DOHH2 (cell line): ENCODE data around the gene CELF5.
"Not testable (repeated sequence)": the region's sequence is repeated elsewhere in the genome, so short reads cannot be mapped to it uniquely, and the experiment has no call there.

Source experiments
- H3F3A ChIP-seq: fragments of 200-600 bp; sonication (generic), shearing (Covaris generic); 2 replicates; pipeline ENCODE4 v1.6.0; 2016; ENCODE audit warnings: antibody characterized with exemption, mild to moderate bottlenecking; ENCODE audit not compliant: control insufficient read depth, insufficient read depth
- H3K27ac ChIP-seq: fragments of 200-600 bp; sonication (generic); 2 replicates; pipeline ENCODE4 v1.5.1; 2014; ENCODE audit warnings: low read depth, mild to moderate bottlenecking, low read length, moderate library complexity
- H3K27me3 ChIP-seq: fragments of 200-600 bp; sonication (generic); 2 replicates; pipeline ENCODE4 v1.6.1; 2014; ENCODE audit warnings: mild to moderate bottlenecking, low read length, mixed read lengths; ENCODE audit not compliant: control insufficient read depth
- H3K36me3 ChIP-seq: fragments of 200-600 bp; sonication (generic); 2 replicates; pipeline ENCODE4 v1.6.1; 2014; ENCODE audit warnings: mild to moderate bottlenecking, low read length, moderate library complexity, mixed read lengths; ENCODE audit not compliant: control insufficient read depth
- H3K4me1 ChIP-seq: fragments of 200-600 bp; sonication (generic); 2 replicates; pipeline ENCODE4 v1.6.1; 2014; ENCODE audit warnings: mild to moderate bottlenecking, low read length, mixed read lengths; ENCODE audit not compliant: control insufficient read depth
- H3K4me2 ChIP-seq: fragments of 200-600 bp; sonication (generic); 2 replicates; pipeline ENCODE4 v1.6.0; 2014; ENCODE audit warnings: mild to moderate bottlenecking, low read length, moderate library complexity
- H3K4me3 ChIP-seq: fragments of 200-600 bp; sonication (generic); 2 replicates; pipeline ENCODE4 v1.5.1; 2014; ENCODE audit warnings: mild to moderate bottlenecking, low read length, mixed read lengths
- H3K79me2 ChIP-seq: fragments of 200-600 bp; sonication (generic); 2 replicates; pipeline ENCODE4 v1.6.1; 2014; ENCODE audit warnings: mild to moderate bottlenecking, low read length, mixed read lengths; ENCODE audit not compliant: control insufficient read depth
- H3K9me2 ChIP-seq: fragments of 200-600 bp; sonication (generic); replicated peaks from 2 replicates; pipeline ENCODE4 v1.6.1; 2014; ENCODE audit warnings: mild to moderate bottlenecking, low read length, mixed read lengths; ENCODE audit not compliant: control insufficient read depth
- H3K9me3 ChIP-seq: fragments of 200-600 bp; sonication (generic); 2 replicates; pipeline ENCODE4 v1.6.1; 2014; ENCODE audit warnings: antibody characterized with exemption, low read length, mixed read lengths; ENCODE audit not compliant: control insufficient read depth, insufficient read depth
- H4K20me1 ChIP-seq: fragments of 200-600 bp; sonication (generic); 2 replicates; pipeline ENCODE4 v1.6.0; 2014; ENCODE audit warnings: low read depth, mild to moderate bottlenecking, antibody characterized with exemption, low read length, moderate library complexity; ENCODE audit not compliant: control insufficient read depth, insufficient read depth
- EZH2phosphoT487 ChIP-seq: fragments of 200-600 bp; sonication (generic); IDR thresholded peaks from 2 replicates; pipeline ENCODE4 v1.6.1; 2017; ENCODE audit warnings: borderline replicate concordance, mild to moderate bottlenecking, antibody characterized with exemption, low read length, moderate library complexity, mixed read lengths
- TF ChIP-seq, protein P1 (sequence below): fragments of 200-600 bp; sonication (generic); IDR thresholded peaks from one replicate; pipeline ENCODE4 v1.5.1; 2014; ENCODE audit warnings: antibody characterized with exemption, mild to moderate bottlenecking, low read depth, low read length; ENCODE audit not compliant: poor library complexity, severe bottlenecking

Gene CELF5

GRCh38 chr19:3338541-3339181 lies 114.2 kb downstream of the CELF5 start:
- Histone ChIP-seq H3K4me3 (no peak overlapping the region), H3K9me3 (no peaks in the 10 kb centered on the region), H4K20me1 (no peaks in the 10 kb centered on the region), H3K9me2 (no peaks in the 10 kb centered on the region), H3K36me3 (no peaks in the 10 kb centered on the region), H3K27ac (no peak overlapping the region), H3K4me2 (no peak overlapping the region), H3F3A (no peaks in the 10 kb centered on the region), H3K79me2 (no peaks in the 10 kb centered on the region), H3K27me3 (no peaks in the 10 kb centered on the region), H3K4me1 (no peaks in the 10 kb centered on the region)
- TF ChIP-seq, protein P1, sequence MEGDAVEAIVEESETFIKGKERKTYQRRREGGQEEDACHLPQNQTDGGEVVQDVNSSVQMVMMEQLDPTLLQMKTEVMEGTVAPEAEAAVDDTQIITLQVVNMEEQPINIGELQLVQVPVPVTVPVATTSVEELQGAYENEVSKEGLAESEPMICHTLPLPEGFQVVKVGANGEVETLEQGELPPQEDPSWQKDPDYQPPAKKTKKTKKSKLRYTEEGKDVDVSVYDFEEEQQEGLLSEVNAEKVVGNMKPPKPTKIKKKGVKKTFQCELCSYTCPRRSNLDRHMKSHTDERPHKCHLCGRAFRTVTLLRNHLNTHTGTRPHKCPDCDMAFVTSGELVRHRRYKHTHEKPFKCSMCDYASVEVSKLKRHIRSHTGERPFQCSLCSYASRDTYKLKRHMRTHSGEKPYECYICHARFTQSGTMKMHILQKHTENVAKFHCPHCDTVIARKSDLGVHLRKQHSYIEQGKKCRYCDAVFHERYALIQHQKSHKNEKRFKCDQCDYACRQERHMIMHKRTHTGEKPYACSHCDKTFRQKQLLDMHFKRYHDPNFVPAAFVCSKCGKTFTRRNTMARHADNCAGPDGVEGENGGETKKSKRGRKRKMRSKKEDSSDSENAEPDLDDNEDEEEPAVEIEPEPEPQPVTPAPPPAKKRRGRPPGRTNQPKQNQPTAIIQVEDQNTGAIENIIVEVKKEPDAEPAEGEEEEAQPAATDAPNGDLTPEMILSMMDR: no peak
- no peak for TF ChIP-seq EZH2phosphoT487

- no peaks in the 10 kb centered on the region for H3K9me2 ChIP-seq
- H3K4me3 ChIP-seq: no peak overlapping the region
- H3K36me3 ChIP-seq: no peaks in the 10 kb centered on the region
- H3K79me2 ChIP-seq: no peaks in the 10 kb centered on the region
- H3K27me3 ChIP-seq: no peaks in the 10 kb centered on the region
- no peaks in the 10 kb centered on the region for H3K4me1 ChIP-seq
- TF ChIP-seq EZH2phosphoT487: no peak
- TF ChIP-seq, protein P1: no peak
- no peaks in the 10 kb centered on the region for H4K20me1 ChIP-seq
- no peak overlapping the region for H3K4me2 ChIP-seq
- H3F3A ChIP-seq: no peaks in the 10 kb centered on the region
- H3K9me3 ChIP-seq: 0 out of 2 replicates have a peak, but pooled peaks cover 3% of the 10 kb centered on the region
- no peak overlapping the region for H3K27ac ChIP-seq
Observed at GRCh38 chr19:3340340-3340739, 115.9 kb downstream of the CELF5 start.

GRCh38 chr19:3342246-3342645 lies 117.8 kb downstream of the CELF5 start:
- Histone ChIP-seq H3K27me3 (no peaks in the 10 kb centered on the region), H3K36me3 (no peaks in the 10 kb centered on the region), H3F3A (no peaks in the 10 kb centered on the region), H3K4me3 (no peak overlapping the region), H3K4me1 (no peaks in the 10 kb centered on the region), H3K9me2 (no peaks in the 10 kb centered on the region), H4K20me1 (no peaks in the 10 kb centered on the region), H3K4me2 (no peak overlapping the region), H3K9me3 (0 out of 2 replicates have a peak, but pooled peaks cover 3% of the 10 kb centered on the region), H3K27ac (no peak overlapping the region), H3K79me2 (no peaks in the 10 kb centered on the region)
- TF ChIP-seq, protein P1: no peak
- no peak for TF ChIP-seq EZH2phosphoT487

GRCh38 chr19:3342962-3343361 lies 118.5 kb downstream of the CELF5 start:
- H3K27ac ChIP-seq, H3K79me2 ChIP-seq, H4K20me1 ChIP-seq, H3K27me3 ChIP-seq, H3K4me2 ChIP-seq, H3K36me3 ChIP-seq, H3K4me3 ChIP-seq, H3F3A ChIP-seq, H3K4me1 ChIP-seq, H3K9me2 ChIP-seq, H3K9me3 ChIP-seq: not testable (repeated sequence)
